HEK293T (cell line): ENCODE data around the gene PSMD6.

ENCODE experiments used
- BHLHE40 ChIP-seq: fragments of 450-650 bp; IDR thresholded peaks from 2 replicates; pipeline ENCODE4 v1.6.1; 2016; ENCODE audit warnings: mild to moderate bottlenecking, moderate library complexity, borderline replicate concordance
- ELF4 ChIP-seq: fragments of 450-650 bp; IDR thresholded peaks from 2 replicates; pipeline ENCODE4 v1.6.1; 2017; ENCODE audit warnings: antibody characterized with exemption
- FOXA1 ChIP-seq: fragments of 450-650 bp; IDR thresholded peaks from 2 replicates; pipeline ENCODE4 v1.6.1; 2016; ENCODE audit warnings: mild to moderate bottlenecking
- FOXK2 ChIP-seq: fragments of 450-650 bp; IDR thresholded peaks from 2 replicates; pipeline ENCODE4 v1.6.1; 2016; ENCODE audit warnings: mild to moderate bottlenecking
- HDGF ChIP-seq: fragments of 450-650 bp; IDR thresholded peaks from 2 replicates; pipeline ENCODE4 v1.6.1; 2017; ENCODE audit warnings: antibody characterized with exemption, borderline replicate concordance
- L3MBTL2 ChIP-seq: fragments of 450-650 bp; conservative IDR thresholded peaks from 2 replicates; pipeline ENCODE4 v1.6.1; 2016; ENCODE audit warnings: mild to moderate bottlenecking
- NFRKB ChIP-seq: fragments of 450-650 bp; IDR thresholded peaks from 2 replicates; pipeline ENCODE4 v1.6.1; 2016; ENCODE audit warnings: mild to moderate bottlenecking, moderate library complexity
- SP1 ChIP-seq: fragments of 450-650 bp; IDR thresholded peaks from 2 replicates; pipeline ENCODE4 v1.6.1; 2017
- SUZ12 ChIP-seq: fragments of 450-650 bp; IDR thresholded peaks from 2 replicates; pipeline ENCODE4 v1.6.1; 2016; ENCODE audit warnings: mild to moderate bottlenecking
- TARDBP ChIP-seq: fragments of 450-650 bp; IDR thresholded peaks from 2 replicates; pipeline ENCODE4 v1.6.1; 2016
- TF ChIP-seq, protein P1 (sequence below): fragments of 450-650 bp; IDR thresholded peaks from 2 replicates; pipeline ENCODE4 v1.6.1; 2016

- no peak for TF ChIP-seq SP1
- no peak for TF ChIP-seq NFRKB
- TF ChIP-seq FOXK2 = no peak
- TF ChIP-seq FOXA1 = no peak
- TF ChIP-seq HDGF = no peak
- TF ChIP-seq SUZ12 = no peak
- no peak for TF ChIP-seq ELF4
- no peak for TF ChIP-seq BHLHE40
- no peak for TF ChIP-seq TARDBP
- no peak for TF ChIP-seq L3MBTL2
- TF ChIP-seq, protein P1, sequence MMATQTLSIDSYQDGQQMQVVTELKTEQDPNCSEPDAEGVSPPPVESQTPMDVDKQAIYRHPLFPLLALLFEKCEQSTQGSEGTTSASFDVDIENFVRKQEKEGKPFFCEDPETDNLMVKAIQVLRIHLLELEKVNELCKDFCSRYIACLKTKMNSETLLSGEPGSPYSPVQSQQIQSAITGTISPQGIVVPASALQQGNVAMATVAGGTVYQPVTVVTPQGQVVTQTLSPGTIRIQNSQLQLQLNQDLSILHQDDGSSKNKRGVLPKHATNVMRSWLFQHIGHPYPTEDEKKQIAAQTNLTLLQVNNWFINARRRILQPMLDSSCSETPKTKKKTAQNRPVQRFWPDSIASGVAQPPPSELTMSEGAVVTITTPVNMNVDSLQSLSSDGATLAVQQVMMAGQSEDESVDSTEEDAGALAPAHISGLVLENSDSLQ = peak; percentile 81
Measured at GRCh38 chr3:63975723-63976122, 47.6 kb downstream of the PSMD6 start.
